Gastroesophageal sphincter (tissue), 4 donors: ENCODE data around the gene PDE3A. TPM values are rescaled to one million over a fixed set of nuclear protein-coding genes. Genes with fewer than 3 reads are reported as not detected.

ENCODE experiments used
- ATAC-seq: fragments of 150-250 bp; one replicate; pipeline ENCODE4 v1.9.1; 2016; ENCODE audit warnings: mild to moderate bottlenecking, moderate library complexity
- H3K27ac ChIP-seq, 4 donors: fragments of 200-600 bp; sonication (generic) in 3 of 4; 1 replicate in 3 of 4; 2 replicates in 1 of 4; pipeline ENCODE4 v1.5.1; 2016 to 2019
- H3K27me3 ChIP-seq: fragments of 200-600 bp; sonication (generic); one replicate; pipeline ENCODE4 v1.5.1; 2019
- H3K36me3 ChIP-seq, 2 donors: fragments of 200-600 bp; sonication (generic); one replicate each; pipeline ENCODE4 v1.5.1; 2019; ENCODE audit warnings: control low read depth in 1 of 2
- H3K4me1 ChIP-seq, 3 donors: fragments of 200-600 bp; sonication (generic); 1 replicate in 2 of 3; 2 replicates in 1 of 3; pipeline ENCODE4 v1.5.1; 2016 to 2019; ENCODE audit warnings: control low read depth in 2 of 3
- H3K4me3 ChIP-seq, 2 donors: fragments of 200-600 bp; sonication (generic); one replicate each; pipeline ENCODE4 v1.5.1; 2019; ENCODE audit warnings: mild to moderate bottlenecking in 1 of 2, moderate library complexity in 1 of 2
- H3K9me3 ChIP-seq, 3 donors: fragments of 200-600 bp; sonication (generic); one replicate each; pipeline ENCODE4 v1.5.1; 2017 to 2019; ENCODE audit warnings: control low read depth in 2 of 3
- CTCF ChIP-seq, 4 experiments: fragments of 200-600 bp in 2 of 4; fragments of 450-650 bp in 2 of 4; sonication (generic) in 1 of 4; IDR thresholded peaks; one replicate each; pipeline ENCODE4 v1.5.1; 2017 to 2019; ENCODE audit warnings: antibody characterized with exemption in 4 of 4, mild to moderate bottlenecking in 2 of 4, moderate library complexity in 2 of 4
- EP300 ChIP-seq: sonication (generic); formaldehyde crosslinking; IDR thresholded peaks from one replicate; pipeline ENCODE4 v1.6.1; 2017; ENCODE audit warnings: antibody characterized with exemption, mild to moderate bottlenecking
- POLR2A ChIP-seq, 2 donors: fragments of 450-650 bp; IDR thresholded peaks; one replicate each; pipeline ENCODE4 v1.6.1; 2017; ENCODE audit warnings: antibody characterized with exemption in 2 of 2, mild to moderate bottlenecking in 2 of 2, moderate library complexity in 1 of 2
- POLR2AphosphoS5 ChIP-seq: sonication (generic); formaldehyde crosslinking; IDR thresholded peaks from one replicate; pipeline ENCODE4 v1.6.1; 2017; ENCODE audit warnings: antibody characterized with exemption
- WGBS, 2 donors: methylation state at CpG; one replicate each; pipeline ENCODE4 v1.1.5; 2018; ENCODE audit warnings: low coverage in 1 of 2; 5-methylcytosine and 5-hydroxymethylcytosine counted together
- total RNA-seq, 4 donors: library from RNA; depleted of rRNA; stranded (reverse); fragments of >200 nt; gene quantifications; one replicate each; pipeline ENCODE4 v1.1.0, GENCODE V29; 2016

PDE3A gene
- total RNA-seq, 4 donors from 2014 or later, result 104 to 194 (median 139) TPM

- ATAC-seq, result no peak
- 53 to 57% methylated on average over 4 of the region's 4 CpGs for WGBS, 2 donors
- no peak overlapping the region for H3K4me3 ChIP-seq
- no peak for TF ChIP-seq EP300
- no peak for TF ChIP-seq CTCF (IDR thresholded peaks at IDR 0.05)
- TF ChIP-seq POLR2A (IDR thresholded peaks at IDR 0.05), result no peak
- no peak for TF ChIP-seq POLR2AphosphoS5
- H3K36me3 ChIP-seq, result no peaks in the 10 kb centered on the region
- H3K27ac ChIP-seq, result no peak overlapping the region
- no peaks in the 10 kb centered on the region for H3K27me3 ChIP-seq
- no peaks in the 10 kb centered on the region for H3K9me3 ChIP-seq
- peaks cover 3 to 46% (median 3%) of the 10 kb centered on the region in 3 donors for H3K4me1 ChIP-seq
Measured at GRCh38 chr12:20390846-20391245, 22.5 kb downstream of the PDE3A start.

GRCh38 chr12:20392339-20392738, 24.0 kb downstream of the PDE3A start:
- Histone ChIP-seq H3K9me3 (no peaks in the 10 kb centered on the region), H3K4me1 (peaks cover 3 to 54% (median 3%) of the 10 kb centered on the region in 3 donors), H3K36me3 (no peaks in the 10 kb centered on the region), H3K27ac (no peak overlapping the region), H3K27me3 (no peaks in the 10 kb centered on the region), H3K4me3 (no peak overlapping the region)
- TF ChIP-seq CTCF (IDR thresholded peaks at IDR 0.05) (no peak), EP300 (no peak), POLR2A (IDR thresholded peaks at IDR 0.05) (no peak), POLR2AphosphoS5 (no peak)
- ATAC-seq, result no peak

GRCh38 chr12:20393707-20394106, 25.4 kb downstream of the PDE3A start:
- ATAC-seq, result no peak
- Histone ChIP-seq H3K36me3 (no peaks in the 10 kb centered on the region), H3K4me1 (peaks cover 3 to 54% (median 3%) of the 10 kb centered on the region in 3 donors), H3K9me3 (no peaks in the 10 kb centered on the region), H3K4me3 (no peak overlapping the region), H3K27ac (no peak overlapping the region), H3K27me3 (no peaks in the 10 kb centered on the region)
- WGBS, 2 donors, result 77 to 81% methylated on average over 4 to 5 of the region's 5 CpGs
- no peak for TF ChIP-seq EP300
- no peak for TF ChIP-seq CTCF (IDR thresholded peaks at IDR 0.05)
- TF ChIP-seq POLR2AphosphoS5, result no peak
- no peak for TF ChIP-seq POLR2A (IDR thresholded peaks at IDR 0.05)

GRCh38 chr12:20395791-20396550, 27.6 kb downstream of the PDE3A start:
- no peak overlapping the region for H3K4me3 ChIP-seq
- H3K36me3 ChIP-seq, result no peaks in the 10 kb centered on the region
- no peaks in the 10 kb centered on the region for H3K27me3 ChIP-seq
- peaks cover 0 to 31% (median 0%) of the 10 kb centered on the region in 3 donors for H3K4me1 ChIP-seq
- 91 to 97% methylated on average over 6 of the region's 6 CpGs for WGBS, 2 donors
- no peak overlapping the region for H3K27ac ChIP-seq
- TF ChIP-seq CTCF (IDR thresholded peaks at IDR 0.05), result no peak
- TF ChIP-seq POLR2AphosphoS5, result no peak
- TF ChIP-seq POLR2A (IDR thresholded peaks at IDR 0.05), result no peak
- TF ChIP-seq EP300, result no peak
- no peak for ATAC-seq
- no peaks in the 10 kb centered on the region for H3K9me3 ChIP-seq

- Histone ChIP-seq H3K27ac (no peak overlapping the region), H3K27me3 (no peaks in the 10 kb centered on the region), H3K36me3 (no peaks in the 10 kb centered on the region), H3K9me3 (no peaks in the 10 kb centered on the region), H3K4me1 (peaks cover 0 to 30% (median 0%) of the 10 kb centered on the region in 3 donors), H3K4me3 (no peak overlapping the region)
- WGBS, 2 donors, result 45 to 48% methylated on average over 2 of the region's 2 CpGs
- no peak for ATAC-seq
- no peak for TF ChIP-seq EP300
- no peak for TF ChIP-seq POLR2AphosphoS5
Measured at GRCh38 chr12:20398686-20399085, 30.3 kb downstream of the PDE3A start.
